Astrocyte of the spinal cord (primary cell): Measurements from ENCODE around the gene PCGF6.

Experiments used
- DNase-seq: peaks from one replicate; pipeline ENCODE4 v3.0.0; 2011; ENCODE audit warnings: low read depth, low spot score
- H3K4me3 ChIP-seq: 2 replicates; pipeline ENCODE4 v1.5.1; 2011; ENCODE audit warnings: low read depth, mild to moderate bottlenecking, low read length, moderate library complexity
- CTCF ChIP-seq: IDR thresholded peaks from 2 replicates; pipeline ENCODE4 v1.5.1; 2012; ENCODE audit warnings: low read depth, mild to moderate bottlenecking, low read length, inconsistent platforms
- in situ Hi-C: cut with HindIII; loops from 2 replicates; pipeline ENCODE4 v1.10.0; 2017; ENCODE audit warnings: low sequenced_read_pairs

The PCGF6 gene

GRCh38 chr10:103350517-103351260 lies at the start of gene PCGF6:
TSS of gene PCGF6 (minus strand) at chr10:103351140. CDS start at chr10:103351066, 74 bp downstream.
- in situ Hi-C loops, result no loop called here

GRCh38 chr10:103397191-103397825 lies 46.4 kb upstream of the PCGF6 start:
- in situ Hi-C loops, result no loop called here
- peak overlapping the region; percentile 99 for H3K4me3 ChIP-seq
- no peak for DNase-seq
- TF ChIP-seq CTCF, result no peak

More at GRCh38 chr10:103350517-103351260, at the start of gene PCGF6:
- no peak for TF ChIP-seq CTCF
- DNase-seq, result peak; percentile 81
- peak within 1 kb of the TSS; percentile 74 for H3K4me3 ChIP-seq

GRCh38 chr10:103396789-103397087 lies 45.8 kb upstream of the PCGF6 start:
- DNase-seq, result no peak
- no peak for TF ChIP-seq CTCF
- in situ Hi-C loops, result no loop called here
- peak overlapping the region; percentile 99 for H3K4me3 ChIP-seq

- peak within 1 kb of the TSS; percentile 99 for H3K4me3 ChIP-seq
- TF ChIP-seq CTCF, result peak; percentile 32
- peak; percentile 97 for DNase-seq
- in situ Hi-C loops, result no loop called here
Observed at GRCh38 chr10:103396067-103396788, 45.3 kb upstream of the PCGF6 start, which contains the start of the genes ATP5MK and PDCD11. TSS of gene ATP5MK (minus strand) at chr10:103396475. CDS start at chr10:103392457, 4,018 bp downstream. TSS of gene PDCD11 (plus strand) at chr10:103396626. CDS start at chr10:103398427, 1,801 bp downstream.

GRCh38 chr10:103395754-103396066 lies 44.8 kb upstream of the PCGF6 start:
- in situ Hi-C loops, result no loop called here
- peak overlapping the region; percentile 99 for H3K4me3 ChIP-seq
- DNase-seq, result peak; percentile 19
- no peak for TF ChIP-seq CTCF

GRCh38 chr10:103394180-103394579 lies 43.2 kb upstream of the PCGF6 start:
- H3K4me3 ChIP-seq, result no peak overlapping the region
- in situ Hi-C loops, result no loop called here
- no peak for DNase-seq
- TF ChIP-seq CTCF, result no peak
